Neural cell (in vitro differentiated cells): Measurements from ENCODE around the gene AIMP1. TPM values are rescaled to one million over a fixed set of nuclear protein-coding genes. Genes with fewer than 3 reads are reported as not detected.

Source experiments
- H2AFZ ChIP-seq: fragments of 200-600, 300-800 bp; sonication (generic), shearing (Covaris generic); 2 replicates; pipeline ENCODE4 v1.6.0; 2014; ENCODE audit warnings: low read depth, mild to moderate bottlenecking, antibody characterized with exemption, low read length, moderate library complexity
- H3F3A ChIP-seq: fragments of 200-600 bp; shearing (Covaris generic); 2 replicates; pipeline ENCODE4 v1.6.1; 2016; ENCODE audit warnings: mild to moderate bottlenecking, moderate library complexity, mixed read lengths, antibody characterized with exemption, low read length; ENCODE audit not compliant: insufficient read depth, poor library complexity, severe bottlenecking
- H3K27ac ChIP-seq: fragments of 200-600, 300-800 bp; sonication (generic), shearing (Covaris generic); 2 replicates; pipeline ENCODE4 v1.5.1; 2014; ENCODE audit warnings: mild to moderate bottlenecking, low read length, moderate library complexity
- H3K27me3 ChIP-seq: fragments of 300-800, 200-600 bp; sonication (generic), shearing (Covaris generic); 2 replicates; pipeline ENCODE4 v1.6.0; 2014; ENCODE audit warnings: mild to moderate bottlenecking, low read depth, low read length, moderate library complexity; ENCODE audit not compliant: insufficient read depth
- H3K36me3 ChIP-seq: fragments of 300-800, 200-600 bp; sonication (generic), shearing (Covaris generic); 2 replicates; pipeline ENCODE4 v1.5.1; 2014; ENCODE audit warnings: mild to moderate bottlenecking, antibody characterized with exemption, low read length, moderate library complexity; ENCODE audit not compliant: insufficient read depth
- H3K4me2 ChIP-seq: fragments of 300-800, 200-600 bp; sonication (generic), shearing (Covaris generic); 2 replicates; pipeline ENCODE4 v1.6.0; 2014; ENCODE audit warnings: mild to moderate bottlenecking, low read length
- H3K4me3 ChIP-seq: fragments of 300-800, 200-600 bp; sonication (generic), shearing (Covaris generic); 2 replicates; pipeline ENCODE4 v1.5.1; 2014; ENCODE audit warnings: mild to moderate bottlenecking, low read length, moderate library complexity
- H3K79me2 ChIP-seq: fragments of 200-600 bp; shearing (Covaris generic); replicated peaks from 2 replicates; pipeline ENCODE4 v1.6.0; 2014; ENCODE audit warnings: mild to moderate bottlenecking, low read length, moderate library complexity; ENCODE audit not compliant: insufficient read depth
- H3K9ac ChIP-seq: fragments of 300-800, 200-600 bp; sonication (generic), shearing (Covaris generic); 2 replicates; pipeline ENCODE4 v1.6.1; 2016; ENCODE audit warnings: mild to moderate bottlenecking, low read length, mixed read lengths
- H3K9me2 ChIP-seq: fragments of 200-600 bp; shearing (Covaris generic); 2 replicates; pipeline ENCODE4 v1.6.1; 2016; ENCODE audit warnings: mild to moderate bottlenecking, low read length, mixed read lengths; ENCODE audit not compliant: insufficient read depth
- H3K9me3 ChIP-seq: fragments of 200-600, 300-800 bp; sonication (generic), shearing (Covaris generic); 2 replicates; pipeline ENCODE4 v1.6.1; 2016; ENCODE audit warnings: mild to moderate bottlenecking, mixed run types, low read length, moderate library complexity, mixed read lengths
- H4K20me1 ChIP-seq: fragments of 200-600 bp; shearing (Covaris generic); 2 replicates; pipeline ENCODE4 v1.6.1; 2016; ENCODE audit warnings: mild to moderate bottlenecking, mixed run types; ENCODE audit not compliant: insufficient read depth
- CTCF ChIP-seq: fragments of 450-650 bp; IDR thresholded peaks from 2 replicates; pipeline ENCODE4 v1.5.1; 2014; ENCODE audit warnings: antibody characterized with exemption, mild to moderate bottlenecking, moderate library complexity; ENCODE audit not compliant: poor library complexity, severe bottlenecking
- EP300 ChIP-seq: fragments of 450-650 bp; conservative IDR thresholded peaks from 2 replicates; pipeline ENCODE4 v1.6.1; 2014; ENCODE audit warnings: antibody characterized with exemption, mild to moderate bottlenecking, moderate library complexity; ENCODE audit not compliant: poor library complexity, severe bottlenecking
- EZH2 ChIP-seq: fragments of 200-600, 300-800 bp; shearing (Covaris generic), sonication (generic); IDR thresholded peaks from 2 replicates; pipeline ENCODE4 v1.6.1; 2014; ENCODE audit warnings: antibody characterized with exemption, low read length, borderline replicate concordance, mild to moderate bottlenecking; ENCODE audit not compliant: insufficient read depth, poor library complexity, severe bottlenecking
- MXI1 ChIP-seq: fragments of 450-650 bp; conservative IDR thresholded peaks from 2 replicates; pipeline ENCODE4 v1.6.1; 2014; ENCODE audit warnings: antibody characterized with exemption, mild to moderate bottlenecking; ENCODE audit not compliant: poor library complexity, severe bottlenecking
- POLR2AphosphoS5 ChIP-seq: IDR thresholded peaks from 2 replicates; pipeline ENCODE4 v1.6.1; 2012
- RAD21 ChIP-seq: fragments of 450-650 bp; conservative IDR thresholded peaks from 2 replicates; pipeline ENCODE4 v1.6.1; 2014; ENCODE audit warnings: antibody characterized with exemption, mild to moderate bottlenecking, moderate library complexity
- REST ChIP-seq: IDR thresholded peaks from 2 replicates; pipeline ENCODE4 v1.6.1; 2012; ENCODE audit warnings: borderline replicate concordance
- SMC3 ChIP-seq: fragments of 450-650 bp; conservative IDR thresholded peaks from 2 replicates; pipeline ENCODE4 v1.6.1; 2014; ENCODE audit warnings: antibody characterized with exemption, mild to moderate bottlenecking, moderate library complexity; ENCODE audit not compliant: poor library complexity
- TAF1 ChIP-seq: IDR thresholded peaks from 2 replicates; pipeline ENCODE4 v1.6.1; 2012; ENCODE audit warnings: low read depth
- polyA plus RNA-seq: library from polyadenylated mRNA; depleted of rRNA; stranded (reverse); fragments of >200 nt; gene quantifications from 2 replicates; pipeline ENCODE4 v1.2.3, GENCODE V29; 2014

The AIMP1 gene
- polyA plus RNA-seq, 1 donor from 2014 or later = 46.5 TPM

GRCh38 chr4:106312377-106312776, 4.0 kb upstream of the AIMP1 start:
- no peaks in the 10 kb centered on the region for H3K9me2 ChIP-seq
- H3K27me3 ChIP-seq = no peaks in the 10 kb centered on the region
- H3K9ac ChIP-seq = no peak overlapping the region
- no peaks in the 10 kb centered on the region for H4K20me1 ChIP-seq
- H3F3A ChIP-seq = peaks cover 6% of the 10 kb centered on the region
- H3K4me3 ChIP-seq = no peak overlapping the region
- H3K27ac ChIP-seq = no peak overlapping the region
- no peak overlapping the region for H2AFZ ChIP-seq
- H3K9me3 ChIP-seq = no peaks in the 10 kb centered on the region
- H3K4me2 ChIP-seq = no peak overlapping the region
- peaks cover 54% of the 10 kb centered on the region for H3K79me2 ChIP-seq
- TF ChIP-seq SMC3 = no peak
- no peak for TF ChIP-seq POLR2AphosphoS5
- no peak for TF ChIP-seq TAF1
- no peak for TF ChIP-seq REST
- no peak for TF ChIP-seq CTCF
- no peak for TF ChIP-seq EP300
- TF ChIP-seq RAD21 = no peak
- no peak for TF ChIP-seq MXI1
- H3K36me3 ChIP-seq = no peaks in the 10 kb centered on the region

GRCh38 chr4:106312997-106313522, 3.3 kb upstream of the AIMP1 start:
- Histone ChIP-seq H3K9me2 (no peaks in the 10 kb centered on the region), H3K4me2 (no peak overlapping the region), H3K27ac (no peak overlapping the region), H3K9me3 (no peaks in the 10 kb centered on the region), H3F3A (peaks cover 6% of the 10 kb centered on the region), H4K20me1 (no peaks in the 10 kb centered on the region), H2AFZ (no peak overlapping the region), H3K36me3 (no peaks in the 10 kb centered on the region), H3K4me3 (no peak overlapping the region), H3K27me3 (no peaks in the 10 kb centered on the region), H3K79me2 (peaks cover 60% of the 10 kb centered on the region), H3K9ac (no peak overlapping the region)
- TF ChIP-seq RAD21 (no peak), CTCF (no peak), SMC3 (no peak), REST (no peak), EZH2 (no peak), POLR2AphosphoS5 (no peak), TAF1 (no peak), MXI1 (no peak), EP300 (no peak)
